ENCODE measurements around the gene CNKSR3.

Gene CNKSR3

GRCh38 chr6:154479771-154480639 is 30.5 kb downstream of the CNKSR3 start:
- in situ Hi-C loops (cut with MboI; ENCODE audit: low sequenced_read_pairs): no loop called here

- in situ Hi-C loops (cut with MboI; ENCODE audit: low sequenced_read_pairs): no loop called here
These were observed 31.1 kb downstream of the CNKSR3 start for GRCh38 chr6:154479351-154479769.

GRCh38 chr6:154478701-154479060 is 31.8 kb downstream of the CNKSR3 start:
- in situ Hi-C loops (cut with MboI; ENCODE audit: low sequenced_read_pairs): no loop called here

- in situ Hi-C loops (cut with MboI; ENCODE audit: low sequenced_read_pairs): no loop called here
These were observed 32.3 kb downstream of the CNKSR3 start for GRCh38 chr6:154478021-154478700.

- in situ Hi-C loops (cut with MboI; ENCODE audit: low sequenced_read_pairs): no loop called here
These were observed 34.0 kb downstream of the CNKSR3 start for GRCh38 chr6:154476494-154476893.

GRCh38 chr6:154474648-154475428 is 35.6 kb downstream of the CNKSR3 start:
- in situ Hi-C loops (cut with MboI; ENCODE audit: low sequenced_read_pairs): no loop called here

- in situ Hi-C loops (cut with MboI; ENCODE audit: low sequenced_read_pairs): no loop called here
These were observed 37.2 kb downstream of the CNKSR3 start for GRCh38 chr6:154473324-154473723.

GRCh38 chr6:154471609-154472362 is 38.7 kb downstream of the CNKSR3 start:
- in situ Hi-C loops (cut with MboI; ENCODE audit: low sequenced_read_pairs): no loop called here

- in situ Hi-C loops (cut with MboI; ENCODE audit: low sequenced_read_pairs): no loop called here
These were observed 41.1 kb downstream of the CNKSR3 start for GRCh38 chr6:154469306-154469935.

- in situ Hi-C loops (cut with MboI; ENCODE audit: low sequenced_read_pairs): no loop called here
These were observed 41.7 kb downstream of the CNKSR3 start for GRCh38 chr6:154468760-154469159.

GRCh38 chr6:154466971-154467679 is 43.4 kb downstream of the CNKSR3 start:
- in situ Hi-C loops (cut with MboI; ENCODE audit: low sequenced_read_pairs): no loop called here

GRCh38 chr6:154466139-154466538 is 44.3 kb downstream of the CNKSR3 start:
- in situ Hi-C loops (cut with MboI; ENCODE audit: low sequenced_read_pairs): no loop called here

- in situ Hi-C loops (cut with MboI; ENCODE audit: low sequenced_read_pairs): no loop called here
These were observed 46.7 kb downstream of the CNKSR3 start for GRCh38 chr6:154463573-154464419.

GRCh38 chr6:154462425-154462824 is 48.1 kb downstream of the CNKSR3 start:
- in situ Hi-C loops (cut with MboI; ENCODE audit: low sequenced_read_pairs): no loop called here

GRCh38 chr6:154461348-154461747 is 49.1 kb downstream of the CNKSR3 start:
- in situ Hi-C loops (cut with MboI; ENCODE audit: low sequenced_read_pairs): no loop called here

GRCh38 chr6:154460306-154461071 is 50.0 kb downstream of the CNKSR3 start:
- in situ Hi-C loops (cut with MboI; ENCODE audit: low sequenced_read_pairs): no loop called here

GRCh38 chr6:154459513-154459912 is 51.0 kb downstream of the CNKSR3 start:
- in situ Hi-C loops (cut with MboI; ENCODE audit: low sequenced_read_pairs): no loop called here
